Gastrocnemius medialis (tissue), 4 donors: ENCODE measurements around the gene TRPV6. TPM values are rescaled to one million over a fixed set of nuclear protein-coding genes. Genes with fewer than 3 reads are reported as not detected.

Experiments used
- ATAC-seq, 2 donors: fragments of 150-250 bp; one replicate each; pipeline ENCODE4 v1.9.1; 2016
- DNase-seq, 2 donors: peaks; one replicate each; pipeline ENCODE4 v3.0.0-alpha.2; 2019
- H3K27ac ChIP-seq, 4 donors: fragments of 200-600 bp; sonication (generic); 1 replicate in 1 of 4; 2 replicates in 3 of 4; pipeline ENCODE4 v1.5.1; 2016 to 2018; ENCODE audit warnings: mild to moderate bottlenecking in 2 of 4, moderate library complexity in 1 of 4
- H3K27me3 ChIP-seq, 3 donors: fragments of 200-600 bp; sonication (generic) in 2 of 3; 1 replicate in 1 of 3; 2 replicates in 2 of 3; pipeline versions ENCODE4 v1.5.1 to v1.6.0; 2016 to 2019; ENCODE audit warnings: mild to moderate bottlenecking in 1 of 3, moderate library complexity in 1 of 3
- H3K36me3 ChIP-seq, 2 donors: fragments of 200-600 bp; sonication (generic) in 1 of 2; one replicate each; pipeline ENCODE4 v1.5.1; 2017 to 2018
- H3K4me1 ChIP-seq, 2 donors: fragments of 200-600 bp; sonication (generic) in 1 of 2; one replicate each; pipeline ENCODE4 v1.5.1; 2016 to 2017; ENCODE audit warnings: mild to moderate bottlenecking in 2 of 2
- H3K4me3 ChIP-seq, 4 donors: fragments of 200-600 bp; sonication (generic) in 3 of 4; 1 replicate in 1 of 4; 2 replicates in 3 of 4; pipeline ENCODE4 v1.5.1; 2016 to 2019; ENCODE audit warnings: mild to moderate bottlenecking in 2 of 4
- H3K9me3 ChIP-seq, 3 donors: fragments of 200-600 bp; sonication (generic) in 2 of 3; 1 replicate in 1 of 3; 2 replicates in 2 of 3; pipeline ENCODE4 v1.5.1; 2016 to 2019
- CTCF ChIP-seq, 5 experiments: fragments of 450-650 bp in 3 of 5; fragments of 200-600 bp in 2 of 5; sonication (generic) in 2 of 5; IDR thresholded peaks in 4 of 5; conservative IDR thresholded peaks in 1 of 5; 1 replicate in 4 of 5; 2 replicates in 1 of 5; pipeline ENCODE4 v1.5.1; 2016 to 2019; ENCODE audit warnings: antibody characterized with exemption in 5 of 5, mild to moderate bottlenecking in 3 of 5, moderate library complexity in 3 of 5
- POLR2A ChIP-seq, 2 donors: fragments of 450-650 bp; IDR thresholded peaks; one replicate each; pipeline ENCODE4 v1.6.1; 2017; ENCODE audit warnings: antibody characterized with exemption in 2 of 2, mild to moderate bottlenecking in 2 of 2, moderate library complexity in 2 of 2
- in situ Hi-C, 4 donors: fragments of 200-750 bp; cut with MboI; loops; one replicate each; pipeline versions ENCODE4 v1.15.0 to v1.8.0; 2017; ENCODE audit warnings: low sequenced_read_pairs in 4 of 4
- intact Hi-C: fragments of 100-400 bp; cut with DNase I; formaldehyde crosslinking; loops from one replicate; pipeline ENCODE4 v1.15.1; 2023; ENCODE audit warnings: low total_unique reads
- total RNA-seq, 4 donors: library from RNA; depleted of rRNA; stranded (reverse); fragments of >200 nt; gene quantifications; one replicate each; pipeline versions ENCODE4 v1.1.0 to v1.2.3, GENCODE V29; 2016

TRPV6 gene
- total RNA-seq, 4 donors from 2014 or later: not detected

DNA sequence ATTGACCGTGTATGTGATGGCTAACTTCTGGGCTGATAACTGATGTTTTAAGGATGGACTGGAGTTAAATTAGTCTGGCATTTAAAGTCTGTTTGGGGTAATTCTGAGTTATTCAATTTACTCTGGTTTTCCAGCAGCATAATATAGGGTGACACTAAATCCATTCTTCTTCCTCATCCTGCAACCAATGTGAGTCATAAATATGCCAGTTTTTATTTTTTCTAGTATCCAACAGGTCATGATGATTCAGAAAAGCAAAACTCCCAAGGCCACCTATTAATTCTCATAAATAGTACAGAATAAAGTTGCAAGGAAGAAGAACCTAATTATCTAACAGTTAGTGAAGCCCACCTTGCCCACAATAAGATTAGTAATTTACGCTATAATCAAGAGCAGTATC, 38.2 kb downstream of the TRPV6 start:
- no peaks in the 10 kb centered on the region for H3K4me1 ChIP-seq
- H3K27me3 ChIP-seq: no peaks in the 10 kb centered on the region
- no peak for ATAC-seq
- intact Hi-C loops: no loop called here
- H3K27ac ChIP-seq: no peak overlapping the region
- DNase-seq: no peak
- H3K36me3 ChIP-seq: no peaks in the 10 kb centered on the region
- H3K9me3 ChIP-seq: no peaks in the 10 kb centered on the region
- in situ Hi-C loops: no loop called here
- no peak for TF ChIP-seq POLR2A (IDR thresholded peaks at IDR 0.05)
- no peak for TF ChIP-seq CTCF (IDR thresholded peaks at IDR 0.05 in 4 of 5, conservative IDR thresholded peaks at IDR 0.05 in 1 of 5)
- no peak overlapping the region for H3K4me3 ChIP-seq

- H3K4me3 ChIP-seq: no peak overlapping the region
- in situ Hi-C loops (no loop called here), intact Hi-C loops (no loop called here)
- ATAC-seq (no peak), DNase-seq (no peak)
- no peaks in the 10 kb centered on the region for H3K36me3 ChIP-seq
- no peak for TF ChIP-seq POLR2A (IDR thresholded peaks at IDR 0.05)
- TF ChIP-seq CTCF (IDR thresholded peaks at IDR 0.05 in 4 of 5, conservative IDR thresholded peaks at IDR 0.05 in 1 of 5): no peak
- H3K9me3 ChIP-seq: no peaks in the 10 kb centered on the region
- no peaks in the 10 kb centered on the region for H3K27me3 ChIP-seq
- no peak overlapping the region for H3K27ac ChIP-seq
- H3K4me1 ChIP-seq: no peaks in the 10 kb centered on the region
These were observed 43.2 kb downstream of the TRPV6 start for GRCh38 chr7:142842251-142842766.

DNA sequence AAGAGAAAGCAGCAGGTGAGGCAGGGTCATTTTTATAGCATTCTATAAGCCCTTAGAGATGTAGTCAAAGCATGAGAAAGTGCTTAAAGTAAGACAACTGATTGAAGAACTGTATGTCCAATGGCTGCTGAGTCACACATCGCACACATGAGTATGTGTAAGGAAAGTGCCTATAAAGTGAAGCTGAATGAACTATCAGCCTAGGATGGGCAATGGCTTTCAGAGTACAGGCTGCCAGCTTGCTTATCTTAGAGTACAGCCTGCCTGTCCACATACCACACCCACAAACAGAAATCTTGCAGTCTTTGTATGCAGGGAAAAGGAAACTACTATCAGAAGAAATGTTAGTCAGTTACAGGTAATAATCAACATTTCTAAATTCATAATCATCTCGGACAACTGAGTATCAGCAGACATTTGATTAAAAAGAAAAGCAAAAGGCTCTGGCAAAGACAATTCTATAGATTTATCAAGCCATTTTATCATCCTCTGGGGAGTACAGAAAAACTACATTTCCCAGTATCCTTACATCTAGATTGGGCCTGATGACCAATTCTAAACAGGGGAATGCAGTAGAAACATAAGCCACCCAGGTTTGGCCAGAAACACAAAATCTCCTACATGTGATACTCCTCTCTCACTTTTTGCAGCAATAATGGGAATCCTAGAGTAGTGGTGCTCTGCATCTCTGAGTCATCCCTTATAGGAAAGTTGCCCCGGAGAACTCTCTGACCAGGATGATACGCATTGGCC, 46.9 kb downstream of the TRPV6 start:
- intact Hi-C loops (no loop called here), in situ Hi-C loops (no loop called here)
- H3K4me3 ChIP-seq: no peak overlapping the region
- no peaks in the 10 kb centered on the region for H3K9me3 ChIP-seq
- no peaks in the 10 kb centered on the region for H3K36me3 ChIP-seq
- DNase-seq (no peak), ATAC-seq (no peak)
- H3K27ac ChIP-seq: no peak overlapping the region
- TF ChIP-seq POLR2A (IDR thresholded peaks at IDR 0.05) (no peak), CTCF (IDR thresholded peaks at IDR 0.05 in 4 of 5, conservative IDR thresholded peaks at IDR 0.05 in 1 of 5) (no peak)
- H3K4me1 ChIP-seq: no peaks in the 10 kb centered on the region
- H3K27me3 ChIP-seq: no peaks in the 10 kb centered on the region

DNA sequence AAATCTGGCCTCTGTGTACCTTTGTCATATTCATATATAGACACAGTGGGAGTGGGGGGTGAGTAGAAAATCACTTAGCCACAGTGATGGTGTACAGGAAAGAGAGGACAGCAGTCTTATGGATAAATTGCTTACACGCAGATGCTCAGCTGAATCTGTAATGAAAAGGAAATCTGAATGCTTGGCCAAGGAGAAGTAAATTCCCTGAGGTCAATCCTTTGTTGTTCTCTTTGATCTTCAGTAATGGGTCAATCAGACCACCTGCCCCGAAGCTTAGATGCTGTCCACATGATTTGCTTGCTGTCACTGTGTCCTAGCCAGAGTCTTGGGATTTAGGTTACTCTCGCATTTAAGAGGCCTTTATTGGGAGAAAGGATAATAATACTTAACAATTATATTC, 49.1 kb downstream of the TRPV6 start:
- H3K36me3 ChIP-seq: no peaks in the 10 kb centered on the region
- no peak overlapping the region for H3K27ac ChIP-seq
- no peaks in the 10 kb centered on the region for H3K27me3 ChIP-seq
- H3K9me3 ChIP-seq: no peaks in the 10 kb centered on the region
- ATAC-seq (no peak), DNase-seq (no peak)
- no peak overlapping the region for H3K4me3 ChIP-seq
- in situ Hi-C loops: no loop called here
- intact Hi-C loops: no loop called here
- no peak for TF ChIP-seq POLR2A (IDR thresholded peaks at IDR 0.05)
- no peak for TF ChIP-seq CTCF (IDR thresholded peaks at IDR 0.05 in 4 of 5, conservative IDR thresholded peaks at IDR 0.05 in 1 of 5)
- no peaks in the 10 kb centered on the region for H3K4me1 ChIP-seq
